Esophagus squamous epithelium (tissue), 4 donors: ENCODE data around the gene SCRT2.

Experiments
- CTCF ChIP-seq, 6 experiments: fragments of 450-650 bp in 4 of 6; fragments of 200-600 bp in 2 of 6; sonication (generic) in 2 of 6; IDR thresholded peaks; one replicate each; pipeline ENCODE4 v1.5.1; 2016 to 2019; ENCODE audit warnings: antibody characterized with exemption in 6 of 6, mild to moderate bottlenecking in 4 of 6, moderate library complexity in 4 of 6
- POLR2A ChIP-seq, 4 donors: fragments of 450-650 bp; IDR thresholded peaks; one replicate each; pipeline ENCODE4 v1.6.1; 2017; ENCODE audit warnings: antibody characterized with exemption in 4 of 4, mild to moderate bottlenecking in 4 of 4, moderate library complexity in 3 of 4

- no peak for TF ChIP-seq CTCF (IDR thresholded peaks at IDR 0.05)
- no peak for TF ChIP-seq POLR2A (IDR thresholded peaks at IDR 0.05)
Measured at GRCh38 chr20:615514-615913, 60.1 kb downstream of the SCRT2 start.
